Adipose tissue (tissue), 3 donors: ENCODE results near the gene GYG1. TPM values are rescaled to one million over a fixed set of nuclear protein-coding genes. Genes with fewer than 3 reads are reported as not detected.

ENCODE experiments used
- H3K27ac ChIP-seq: one replicate; pipeline ENCODE4 v1.5.1; 2013; ENCODE audit warnings: low read depth, low read length
- WGBS, 3 donors: extraction: QIAGEN DNeasy Blood & Tissue Kit; methylation state at CpG; one replicate each; pipeline ENCODE4 v1.1.7; 2013; 5-methylcytosine and 5-hydroxymethylcytosine counted together
- polyA plus RNA-seq, 3 donors: library from polyadenylated mRNA; stranded (reverse); fragments of 200-250 nt; gene quantifications; one replicate each; pipeline ENCODE4 v1.2.3, GENCODE V29; 2013
- donor health status: healthy with polysubstance abuse.
- donor health status: Bipolar disorder and iron deficiency.
- donor health status: healthy.

The GYG1 gene
- polyA plus RNA-seq, 3 donors: 28.8 to 53.1 (median 33.8) TPM

DNA sequence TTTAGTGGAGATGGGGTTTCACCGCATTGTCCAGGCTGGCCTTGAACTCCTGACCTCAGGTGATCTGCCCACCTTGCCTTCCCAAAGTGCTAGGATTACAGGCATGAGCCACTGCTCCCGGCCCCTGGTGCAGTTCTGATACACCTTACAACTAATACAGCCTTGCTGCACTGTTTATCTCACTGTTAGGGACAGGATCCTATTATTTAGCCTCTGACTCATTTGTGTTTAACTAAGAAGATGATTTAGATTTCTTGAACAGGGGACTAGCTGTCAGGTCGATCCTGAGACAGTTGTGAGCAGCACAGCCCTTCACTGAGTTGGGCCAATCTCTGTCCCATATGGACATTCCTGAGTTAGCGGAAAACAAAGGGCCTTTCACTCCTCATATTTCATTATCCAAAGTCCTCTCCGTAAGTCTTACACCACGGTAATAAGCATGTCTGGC lies 19.2 kb downstream of the GYG1 start:
- no peak overlapping the region for H3K27ac ChIP-seq
- 80 to 88% (median 82%) methylated on average over 6 of the region's 6 CpGs for WGBS, 3 donors

DNA sequence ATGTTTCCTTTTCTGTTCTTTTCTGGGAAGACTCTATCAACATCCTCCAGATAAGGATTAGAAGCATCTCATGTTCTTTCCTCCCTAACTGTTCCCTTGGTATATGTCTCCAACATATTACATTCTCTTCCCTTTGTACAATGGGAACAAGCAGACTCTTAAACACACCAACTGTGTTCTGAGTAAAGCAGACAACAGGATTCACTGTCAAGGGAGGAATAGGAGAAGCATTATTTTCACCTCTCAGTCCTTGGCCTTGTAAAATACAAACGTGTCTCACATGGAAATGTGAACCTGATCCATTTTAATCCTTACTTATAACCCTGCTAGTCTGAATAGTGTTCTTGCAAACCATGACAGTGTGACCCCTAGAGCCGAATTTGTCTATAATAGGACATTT lies 19.6 kb downstream of the GYG1 start:
- WGBS, 3 donors: 67 to 76% (median 72%) methylated on average over 2 of the region's 2 CpGs

DNA sequence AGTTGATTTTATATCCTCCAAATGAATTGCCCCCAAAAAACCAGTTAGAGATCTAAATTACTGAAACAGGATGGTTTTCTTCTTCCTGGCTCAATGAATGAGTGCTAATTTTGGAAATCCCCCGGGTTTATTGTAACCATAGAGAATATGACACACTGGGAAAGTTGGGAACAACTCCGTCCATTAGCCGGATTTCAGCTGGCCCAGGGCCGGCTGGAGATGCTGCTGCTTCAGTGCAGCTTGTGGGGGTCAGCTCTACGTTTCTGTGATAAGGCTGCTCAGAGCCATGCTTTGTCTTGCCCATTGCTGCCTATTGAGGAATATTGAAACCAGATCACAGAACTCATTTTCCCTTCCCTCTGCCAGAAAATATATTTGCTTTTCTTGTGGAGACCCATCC lies 20.3 kb downstream of the GYG1 start:
- H3K27ac ChIP-seq: no peak overlapping the region
- WGBS, 3 donors: 49 to 83% (median 59%) methylated on average over 5 of the region's 5 CpGs

More for the DNA sequence above, 19.6 kb downstream of the GYG1 start:
- H3K27ac ChIP-seq: no peak overlapping the region

DNA sequence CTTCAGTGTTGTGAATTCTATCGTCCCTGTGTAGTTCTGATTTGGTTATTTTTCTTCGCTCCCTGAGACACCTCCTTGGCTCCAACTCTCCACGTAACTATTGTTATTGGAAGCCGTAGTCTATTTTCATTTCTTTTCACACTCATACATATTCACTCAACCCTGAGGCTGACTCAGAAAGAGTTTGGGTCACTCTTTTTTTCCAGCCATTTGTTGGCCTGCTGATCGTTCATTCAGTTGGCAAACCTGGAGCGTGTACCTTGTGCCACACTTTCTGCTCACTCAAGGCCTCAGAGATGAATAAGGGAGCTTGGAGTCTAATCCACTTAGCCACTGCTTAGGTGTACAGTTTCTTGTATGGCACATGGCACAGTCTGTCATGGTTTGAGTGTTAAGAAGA lies 22.4 kb downstream of the GYG1 start:
- WGBS, 3 donors: 98 to 100% (median 99%) methylated on average over 6 of the region's 6 CpGs
- no peak overlapping the region for H3K27ac ChIP-seq

DNA sequence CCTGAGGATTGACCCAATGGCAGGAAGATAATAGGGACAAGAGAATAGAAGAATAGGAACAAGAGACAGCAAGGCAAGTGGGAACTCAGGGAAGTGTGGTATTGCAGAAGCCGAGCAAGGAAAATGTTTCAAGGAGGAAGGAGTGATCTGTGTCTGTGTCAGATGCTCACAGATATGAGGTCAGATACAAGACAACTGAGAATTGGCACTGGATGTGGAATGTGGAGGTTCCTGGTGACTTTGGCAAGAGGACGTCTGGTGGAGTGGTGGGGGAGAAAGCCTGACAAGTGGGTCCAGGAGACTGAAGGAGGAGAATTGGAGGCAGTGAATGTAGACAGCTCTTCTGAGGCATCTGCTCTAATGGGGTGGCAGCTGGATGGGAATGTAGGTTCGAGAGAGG lies 24.1 kb downstream of the GYG1 start:
- 78 to 89% (median 80%) methylated on average over 3 of the region's 3 CpGs for WGBS, 3 donors
- no peak overlapping the region for H3K27ac ChIP-seq

DNA sequence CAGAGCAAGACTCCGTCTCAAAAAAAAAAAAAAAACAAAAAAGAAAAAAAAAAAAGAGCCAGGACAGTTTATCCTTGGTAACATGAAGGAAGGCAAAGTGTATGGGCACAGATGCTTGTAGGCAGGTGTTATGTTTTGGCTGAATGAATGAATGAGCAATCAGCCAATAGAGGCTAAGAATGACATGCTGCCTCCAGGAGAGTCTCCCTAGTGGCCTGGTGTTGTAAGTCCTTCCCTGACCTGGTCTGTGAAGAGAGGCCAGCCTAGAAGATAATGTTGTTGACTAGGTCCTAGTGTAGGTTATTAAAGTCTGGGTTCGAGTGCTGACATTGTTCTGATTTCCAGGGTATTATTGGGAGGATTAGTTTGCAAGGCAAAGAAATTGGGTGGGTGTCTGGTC lies 24.9 kb downstream of the GYG1 start:
- WGBS, 3 donors: 96 to 98% (median 98%) methylated on average over 1 to 2 of the region's 2 CpGs
- no peak overlapping the region for H3K27ac ChIP-seq

DNA sequence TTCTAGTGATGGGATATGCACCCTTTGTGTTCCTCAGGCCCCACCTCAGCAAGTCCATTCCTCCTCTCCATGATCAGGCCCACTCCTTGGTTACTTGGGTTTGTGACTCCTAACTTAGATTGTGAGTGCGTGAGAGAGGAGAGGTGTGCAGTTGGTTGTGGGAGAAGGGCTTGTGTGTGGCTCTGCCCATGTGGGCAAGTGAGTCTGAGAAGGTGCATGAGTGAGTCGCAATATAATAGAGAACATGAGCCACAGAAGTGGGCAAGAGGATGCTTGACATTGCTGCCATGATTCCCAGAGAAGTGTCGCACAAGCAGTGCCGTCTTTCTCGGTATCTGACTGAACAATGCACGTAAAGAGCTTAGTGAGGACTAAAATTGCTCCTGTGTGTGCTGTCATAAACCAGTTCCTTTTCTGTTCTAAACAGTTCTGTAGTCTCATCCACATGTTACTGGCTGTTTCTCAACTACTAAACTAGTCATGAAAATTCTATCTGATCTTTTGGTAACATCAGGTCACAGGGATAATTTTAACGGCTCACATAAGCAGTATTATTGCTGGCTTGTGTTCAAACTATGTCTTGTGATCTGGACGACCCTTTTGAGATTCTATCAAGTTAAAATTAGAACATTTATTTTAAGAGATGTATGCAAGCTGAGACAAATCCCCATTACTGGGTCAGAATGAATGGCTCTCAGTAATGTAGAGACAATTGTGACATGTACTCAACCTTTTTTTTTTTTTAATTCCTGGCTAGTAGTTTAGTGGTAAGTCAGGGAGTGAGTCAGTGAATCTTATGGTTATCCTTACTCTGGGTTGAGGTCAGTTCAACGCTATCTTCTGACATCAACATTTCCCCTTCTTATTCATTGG lies 25.6 kb downstream of the GYG1 start:
- H3K27ac ChIP-seq: no peak overlapping the region
- WGBS, 3 donors: 73 to 87% (median 82%) methylated on average over 9 of the region's 9 CpGs

DNA sequence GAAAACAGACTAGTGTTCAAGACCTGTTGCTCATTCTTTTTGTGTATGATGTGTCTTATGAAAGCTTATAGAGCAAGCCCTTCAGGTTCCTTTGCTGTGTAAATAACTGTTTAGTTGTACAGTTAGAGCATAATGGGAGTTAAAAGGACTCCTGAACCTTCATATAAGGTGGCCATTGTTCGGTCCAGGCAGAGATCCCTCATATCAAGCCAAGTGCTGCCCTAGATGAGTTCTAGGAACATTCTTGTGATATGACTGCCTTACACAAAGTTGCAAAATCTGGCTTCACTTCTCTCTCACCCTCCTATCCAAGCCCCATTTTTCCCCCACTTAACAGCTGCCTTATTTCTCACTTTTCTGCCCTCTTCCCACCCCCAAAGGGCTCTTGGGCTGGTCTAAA lies 26.9 kb downstream of the GYG1 start:
- no peak overlapping the region for H3K27ac ChIP-seq
- WGBS, 3 donors: 61 to 98% (median 67%) methylated on average over 1 of the region's 1 CpG

DNA sequence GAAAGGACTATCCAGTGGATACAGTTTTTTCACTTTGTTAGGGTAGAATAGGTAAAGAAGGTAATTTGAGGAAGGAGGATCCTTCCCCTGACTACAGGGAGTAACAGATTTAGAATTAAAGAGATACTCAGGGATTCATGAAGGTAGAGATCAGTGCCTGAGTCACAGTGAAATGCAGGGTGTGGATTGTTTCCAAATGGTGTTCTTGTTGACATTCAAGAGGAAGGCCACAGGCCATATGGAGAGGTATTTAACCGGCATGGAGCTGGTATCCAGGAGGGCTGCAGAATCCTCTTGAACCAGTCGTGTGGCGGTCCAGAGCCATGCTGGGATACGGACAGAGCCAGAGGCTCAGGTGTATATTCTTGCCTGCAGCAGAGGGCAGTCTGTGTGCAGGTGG lies 28.2 kb downstream of the GYG1 start:
- 86 to 97% (median 91%) methylated on average over 4 of the region's 4 CpGs for WGBS, 3 donors
- H3K27ac ChIP-seq: no peak overlapping the region

DNA sequence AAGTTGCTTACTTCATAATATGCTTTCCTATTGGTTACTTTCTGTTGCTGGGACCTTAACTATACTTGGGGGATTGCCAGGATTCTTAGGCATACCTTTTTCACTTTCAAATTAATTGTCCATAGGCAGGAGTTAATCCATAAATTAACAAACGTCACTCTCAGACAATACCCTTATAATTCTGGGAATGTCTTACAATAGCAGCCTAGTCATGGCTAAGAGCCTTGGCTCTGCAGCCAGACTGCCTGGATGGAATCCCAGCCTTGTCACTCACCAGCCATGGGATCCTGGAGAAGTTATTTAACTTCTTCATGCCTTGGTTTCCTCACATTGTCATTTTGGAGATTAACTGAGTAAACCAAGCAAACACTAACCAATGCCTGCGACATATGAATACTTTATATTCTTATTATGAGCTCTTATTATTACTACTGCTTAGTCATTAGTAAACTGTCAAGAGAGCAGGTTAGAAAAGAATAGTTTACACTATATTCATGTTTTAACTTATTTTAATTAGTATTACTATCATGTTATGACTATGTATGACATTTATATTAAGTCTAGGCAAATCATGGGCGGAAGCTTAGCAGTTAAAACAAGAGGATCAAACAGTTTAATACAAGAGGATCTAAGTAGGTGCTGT lies 29.0 kb downstream of the GYG1 start:
- WGBS, 3 donors: 71 to 73% (median 71%) methylated on average over 3 of the region's 3 CpGs
- H3K27ac ChIP-seq: no peak overlapping the region

DNA sequence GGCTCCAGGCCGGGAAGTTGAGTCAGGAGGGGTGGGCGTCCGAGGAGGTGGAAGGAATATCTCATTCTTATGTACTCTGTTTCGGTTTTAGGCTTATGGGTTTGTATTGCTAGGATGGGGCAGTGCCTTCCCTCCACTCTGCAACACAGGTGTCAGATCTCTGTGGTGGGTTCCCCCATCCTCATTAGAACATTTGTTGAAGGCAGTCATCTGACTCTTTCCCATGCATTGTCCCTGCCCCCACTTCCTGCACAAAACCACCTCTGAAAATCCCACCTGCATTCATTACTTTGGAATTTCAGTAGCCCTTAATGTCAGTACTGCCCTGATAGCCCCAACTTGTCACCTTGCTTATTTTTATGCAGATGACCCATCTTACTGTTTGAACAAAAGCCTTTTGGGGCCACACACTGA lies 29.5 kb downstream of the GYG1 start:
- WGBS, 3 donors: 55 to 98% (median 63%) methylated on average over 4 of the region's 4 CpGs
- H3K27ac ChIP-seq: no peak overlapping the region

DNA sequence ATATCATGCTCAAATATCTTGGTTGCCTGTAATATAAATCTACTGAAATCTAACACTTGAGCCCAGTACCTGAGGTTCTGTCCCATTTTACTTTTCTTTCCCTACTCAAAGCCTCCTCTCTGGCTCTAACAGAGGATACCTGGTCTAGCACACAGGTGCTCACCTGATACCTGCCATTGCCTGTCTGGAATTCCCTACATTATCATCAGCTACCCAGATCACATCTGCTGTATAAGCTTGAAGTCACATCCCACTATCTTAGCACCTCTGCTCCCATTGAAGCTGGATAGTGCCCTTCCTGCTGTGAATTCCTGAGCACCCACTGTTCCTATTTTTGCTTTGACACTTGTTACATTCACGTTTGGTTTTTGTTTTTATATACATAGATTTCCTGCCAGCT lies 30.5 kb downstream of the GYG1 start:
- no peak overlapping the region for H3K27ac ChIP-seq
- 42 to 72% (median 49%) methylated on average over 1 of the region's 1 CpG for WGBS, 3 donors

DNA sequence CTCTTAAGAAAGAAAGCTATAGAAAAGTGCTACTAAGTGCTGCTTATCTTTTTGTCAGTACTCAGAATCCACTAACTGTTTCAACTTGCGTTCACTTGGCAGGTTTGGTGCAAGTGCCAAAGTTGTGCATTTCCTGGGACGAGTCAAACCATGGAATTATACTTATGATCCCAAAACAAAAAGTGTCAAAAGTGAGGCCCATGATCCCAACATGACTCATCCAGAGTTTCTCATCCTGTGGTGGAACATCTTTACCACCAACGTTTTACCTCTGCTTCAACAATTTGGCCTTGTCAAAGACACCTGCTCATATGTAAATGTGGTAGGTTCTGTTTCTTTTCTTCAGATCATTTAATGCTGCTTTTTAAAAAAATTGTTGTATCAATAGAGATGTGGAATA lies 32.6 kb downstream of the GYG1 start:
- 89 to 92% (median 90%) methylated on average over 3 of the region's 3 CpGs for WGBS, 3 donors

DNA sequence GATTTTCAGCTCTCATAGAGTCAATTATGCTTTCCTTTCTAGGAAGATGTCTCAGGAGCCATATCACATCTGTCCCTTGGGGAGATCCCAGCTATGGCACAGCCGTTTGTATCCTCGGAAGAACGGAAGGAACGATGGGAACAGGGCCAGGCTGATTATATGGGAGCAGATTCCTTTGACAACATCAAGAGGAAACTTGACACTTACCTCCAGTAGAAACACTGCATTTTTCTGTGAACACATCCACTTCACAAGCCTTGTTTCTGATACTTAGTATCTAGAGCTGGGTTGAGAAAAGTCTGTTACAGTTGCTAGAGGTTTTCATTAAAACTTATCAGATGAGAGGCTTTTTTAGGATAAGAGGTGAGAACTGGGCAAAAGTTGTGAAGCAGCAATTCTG lies 35.4 kb downstream of the GYG1 start:
- no peak overlapping the region for H3K27ac ChIP-seq
- 57 to 60% (median 58%) methylated on average over 4 of the region's 4 CpGs for WGBS, 3 donors

More for the DNA sequence above, 32.6 kb downstream of the GYG1 start:
- no peak overlapping the region for H3K27ac ChIP-seq

DNA sequence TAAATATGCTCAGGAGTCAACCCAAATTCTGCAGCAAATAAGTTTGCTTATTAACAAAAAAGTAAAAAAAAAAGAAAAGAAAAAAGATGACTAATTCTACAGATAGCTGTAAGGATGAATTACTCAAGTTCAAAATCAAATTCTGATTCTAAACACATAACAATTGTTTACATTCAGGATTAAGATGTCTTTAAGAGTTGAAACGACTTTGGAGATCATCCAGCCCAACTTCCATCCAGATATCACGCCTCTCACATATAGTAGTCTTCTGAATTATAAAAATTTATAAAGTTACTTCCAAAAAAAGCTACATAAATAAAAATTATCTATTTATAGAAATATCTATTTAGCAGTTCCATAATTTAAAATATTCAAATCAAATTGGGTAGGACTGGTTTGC lies 39.8 kb downstream of the GYG1 start:
- H3K27ac ChIP-seq: no peak overlapping the region
- WGBS, 3 donors: 89 to 93% (median 91%) methylated on average over 2 of the region's 2 CpGs

DNA sequence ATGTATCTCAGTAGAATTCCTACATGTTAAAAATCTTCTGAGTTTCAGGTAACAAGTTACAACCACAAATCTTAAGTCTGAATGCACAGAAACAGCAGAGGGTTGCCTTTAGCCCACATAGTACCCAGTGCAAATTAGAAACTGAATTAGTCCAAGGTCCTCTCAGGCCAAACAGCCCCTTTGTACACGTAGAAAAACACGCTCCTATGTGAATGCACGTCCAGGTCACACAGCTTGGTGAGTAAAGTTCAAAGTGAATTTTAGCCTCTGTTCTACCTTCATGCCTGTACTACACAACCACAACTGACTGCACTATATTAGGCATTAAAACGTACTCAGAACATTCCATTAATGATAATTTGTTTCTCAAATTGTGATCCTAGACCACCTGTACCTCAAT lies 46.3 kb downstream of the GYG1 start:
- H3K27ac ChIP-seq: no peak overlapping the region
- WGBS, 3 donors: 91 to 97% (median 96%) methylated on average over 4 of the region's 4 CpGs

DNA sequence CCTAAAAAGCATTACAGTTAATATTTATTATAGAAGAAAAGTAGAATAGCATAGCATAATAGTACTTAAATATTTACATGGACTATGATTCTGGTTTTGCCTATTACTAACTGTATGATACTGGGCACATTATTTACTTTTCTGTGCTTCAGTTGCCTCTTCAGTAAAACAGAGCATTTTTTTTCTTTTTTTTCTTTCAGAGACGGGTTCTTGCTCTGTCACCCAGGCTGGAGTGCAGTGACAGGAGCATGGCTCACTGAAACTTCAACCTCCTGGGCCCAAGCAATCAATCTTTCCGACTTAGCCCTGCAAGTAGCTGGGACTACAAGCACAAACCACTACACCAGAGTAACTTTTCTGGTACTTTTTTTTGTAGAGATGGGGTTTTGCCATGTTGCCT lies 47.0 kb downstream of the GYG1 start:
- WGBS, 3 donors: 76 to 88% (median 81%) methylated on average over 2 of the region's 2 CpGs

DNA sequence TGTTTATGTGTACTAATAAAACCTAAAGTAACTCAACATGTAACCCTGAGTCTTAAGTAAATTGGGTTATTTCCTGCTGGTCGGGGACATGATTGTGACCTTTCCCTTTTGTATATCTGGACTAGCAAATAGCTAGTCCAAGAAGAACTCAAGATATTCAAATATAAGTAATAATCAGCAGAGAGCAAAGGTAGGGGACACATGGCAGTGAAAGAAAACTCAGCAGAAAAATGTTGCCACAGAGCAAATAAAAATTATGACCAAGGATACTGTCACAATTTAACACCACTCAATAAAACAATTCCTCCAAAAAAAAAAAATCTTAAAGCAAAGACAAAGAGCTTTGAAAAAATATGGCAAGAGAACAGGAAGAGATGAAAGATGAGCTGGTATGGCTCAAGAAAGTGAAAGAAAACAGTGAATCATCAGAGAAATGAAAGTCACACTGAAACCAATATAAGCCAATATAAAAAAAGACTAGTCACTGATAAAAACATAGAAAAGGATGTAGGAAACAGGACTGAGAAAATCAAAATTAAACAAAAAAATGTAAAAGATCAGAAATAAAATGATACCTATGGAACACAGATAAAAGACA lies 51.5 kb downstream of the GYG1 start:
- WGBS, 3 donors: 40 to 71% (median 56%) methylated on average over 1 of the region's 1 CpG
- H3K27ac ChIP-seq: no peak overlapping the region

More for the DNA sequence above, 47.0 kb downstream of the GYG1 start:
- no peak overlapping the region for H3K27ac ChIP-seq

DNA sequence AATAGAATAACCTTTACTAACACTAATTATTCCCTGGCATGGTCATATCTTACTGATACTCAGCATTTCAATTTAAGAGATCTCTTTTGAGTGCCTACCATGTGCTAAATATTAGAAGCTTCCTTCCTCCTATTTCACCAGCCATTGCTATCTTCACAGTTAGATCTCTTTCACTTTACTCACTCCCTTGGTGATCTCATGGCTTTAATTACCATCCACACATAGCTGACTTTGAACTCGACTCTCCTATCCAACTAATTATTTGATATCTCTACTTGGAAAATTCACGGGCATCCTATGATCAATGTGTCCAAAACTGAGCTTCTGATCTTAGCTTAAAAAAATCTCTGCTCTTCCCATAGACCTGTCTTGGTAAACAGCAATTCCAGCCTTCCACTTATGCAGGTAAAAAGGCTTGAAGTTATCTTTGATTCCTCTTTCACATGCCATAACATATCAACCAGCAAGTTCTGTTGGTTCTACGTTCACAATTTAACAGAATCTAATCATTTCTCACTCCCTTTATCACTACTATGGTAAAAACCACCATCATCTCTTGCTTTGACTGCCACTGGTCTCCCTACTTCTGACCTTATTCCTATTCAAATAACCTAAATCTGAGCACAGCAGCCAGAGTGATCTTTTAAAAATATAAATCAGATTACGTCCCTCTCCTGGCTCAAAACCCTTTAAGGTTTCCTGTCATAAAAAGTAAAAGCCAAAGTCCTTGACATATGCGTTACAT lies 53.2 kb downstream of the GYG1 start:
- no peak overlapping the region for H3K27ac ChIP-seq
- WGBS, 3 donors: 88 to 96% (median 93%) methylated on average over 5 of the region's 5 CpGs
